SU-DHL-6 (cell line): Measurements from ENCODE around the gene GPATCH2.

ENCODE experiments used
- H2AFZ ChIP-seq: fragments of 200-600 bp; sonication (generic); 2 replicates; pipeline ENCODE4 v1.6.1; 2014; ENCODE audit warnings: low read depth, mild to moderate bottlenecking, moderate library complexity, mixed read lengths, antibody characterized with exemption, low read length; ENCODE audit not compliant: severe bottlenecking
- H3F3A ChIP-seq: fragments of 200-600 bp; shearing (Covaris generic); 2 replicates; pipeline ENCODE4 v1.6.0; 2016; ENCODE audit warnings: antibody characterized with exemption, mild to moderate bottlenecking; ENCODE audit not compliant: insufficient read depth
- H3K27ac ChIP-seq: fragments of 200-600 bp; sonication (generic); 2 replicates; pipeline ENCODE4 v1.5.1; 2016; ENCODE audit warnings: low read depth, mild to moderate bottlenecking, low read length, moderate library complexity, mixed read lengths
- H3K27me3 ChIP-seq: fragments of 200-600 bp; sonication (generic), shearing (Covaris generic); 2 replicates; pipeline ENCODE4 v1.6.0; 2014; ENCODE audit warnings: mild to moderate bottlenecking, low read length
- H3K36me3 ChIP-seq: fragments of 200-600 bp; sonication (generic); 2 replicates; pipeline ENCODE4 v1.6.1; 2014; ENCODE audit warnings: mild to moderate bottlenecking, low read length, mixed read lengths
- H3K4me2 ChIP-seq: fragments of 300-600, 200-600 bp; shearing (Covaris generic), sonication (generic); 2 replicates; pipeline ENCODE4 v1.6.0; 2014; ENCODE audit warnings: low read length, low read depth, mild to moderate bottlenecking; ENCODE audit not compliant: poor library complexity, severe bottlenecking
- H3K4me3 ChIP-seq: fragments of 200-600 bp; sonication (generic); 2 replicates; pipeline ENCODE4 v1.5.1; 2014; ENCODE audit warnings: antibody characterized with exemption, low read length, mild to moderate bottlenecking, mixed read lengths; ENCODE audit not compliant: insufficient read depth, poor library complexity, severe bottlenecking
- H3K79me2 ChIP-seq: fragments of 200-600 bp; sonication (generic); 2 replicates; pipeline ENCODE4 v1.6.1; 2014; ENCODE audit warnings: mild to moderate bottlenecking, low read length, moderate library complexity; ENCODE audit not compliant: insufficient read depth
- H3K9ac ChIP-seq: fragments of 200-600 bp; sonication (generic); 2 replicates; pipeline ENCODE4 v1.7.0; 2014; ENCODE audit warnings: mild to moderate bottlenecking, low read length
- H3K9me2 ChIP-seq: fragments of 200-600 bp; sonication (generic); replicated peaks from 2 replicates; pipeline ENCODE4 v1.6.1; 2014; ENCODE audit warnings: low read length; ENCODE audit not compliant: insufficient read depth
- H3K9me3 ChIP-seq: fragments of 200-600 bp; sonication (generic); 2 replicates; pipeline ENCODE4 v1.6.1; 2014; ENCODE audit warnings: low read length, mixed read lengths; ENCODE audit not compliant: insufficient read depth
- H4K20me1 ChIP-seq: fragments of 200-600 bp; sonication (generic); 2 replicates; pipeline ENCODE4 v1.6.1; 2014; ENCODE audit warnings: low read depth, mild to moderate bottlenecking, antibody characterized with exemption, low read length, moderate library complexity, mixed read lengths
- CTCF ChIP-seq: fragments of 200-600 bp; sonication (generic); IDR thresholded peaks from one replicate; pipeline ENCODE4 v1.5.1; 2017; ENCODE audit warnings: antibody characterized with exemption, mild to moderate bottlenecking, low read length, moderate library complexity; ENCODE audit not compliant: insufficient read depth, poor library complexity, severe bottlenecking
- EZH2phosphoT487 ChIP-seq: fragments of 200-600 bp; sonication (generic), shearing (Covaris generic); conservative IDR thresholded peaks from 2 replicates; pipeline ENCODE4 v1.6.1; 2018; ENCODE audit warnings: mild to moderate bottlenecking, antibody characterized with exemption, low read length, moderate library complexity, mixed read lengths

The GPATCH2 gene

GRCh38 chr1:217462666-217463065 lies 168.2 kb downstream of the GPATCH2 start:
- H3K27ac ChIP-seq = no peak overlapping the region
- no peaks in the 10 kb centered on the region for H4K20me1 ChIP-seq
- no peaks in the 10 kb centered on the region for H3K9me3 ChIP-seq
- H3K27me3 ChIP-seq = no peaks in the 10 kb centered on the region
- no peaks in the 10 kb centered on the region for H3K79me2 ChIP-seq
- H3F3A ChIP-seq = no peaks in the 10 kb centered on the region
- no peak overlapping the region for H3K4me2 ChIP-seq
- no peak for TF ChIP-seq CTCF
- no peak for TF ChIP-seq EZH2phosphoT487
- H2AFZ ChIP-seq = no peak overlapping the region
- no peak overlapping the region for H3K9ac ChIP-seq
- H3K4me3 ChIP-seq = no peak overlapping the region
- no peaks in the 10 kb centered on the region for H3K9me2 ChIP-seq
- no peaks in the 10 kb centered on the region for H3K36me3 ChIP-seq

GRCh38 chr1:217462159-217462558 lies 168.7 kb downstream of the GPATCH2 start:
- H3K27me3 ChIP-seq = no peaks in the 10 kb centered on the region
- H2AFZ ChIP-seq = no peak overlapping the region
- H3K9me3 ChIP-seq = no peaks in the 10 kb centered on the region
- no peaks in the 10 kb centered on the region for H3K9me2 ChIP-seq
- H3K27ac ChIP-seq = no peak overlapping the region
- H4K20me1 ChIP-seq = no peaks in the 10 kb centered on the region
- no peaks in the 10 kb centered on the region for H3F3A ChIP-seq
- no peaks in the 10 kb centered on the region for H3K79me2 ChIP-seq
- no peaks in the 10 kb centered on the region for H3K36me3 ChIP-seq
- TF ChIP-seq EZH2phosphoT487 (no peak), CTCF (no peak)
- H3K4me3 ChIP-seq = no peak overlapping the region
- no peak overlapping the region for H3K4me2 ChIP-seq
- H3K9ac ChIP-seq = no peak overlapping the region

GRCh38 chr1:217457016-217457415 lies 173.9 kb downstream of the GPATCH2 start:
- Histone ChIP-seq H3K27me3 (no peaks in the 10 kb centered on the region), H2AFZ (no peak overlapping the region), H4K20me1 (no peaks in the 10 kb centered on the region), H3K9me2 (no peaks in the 10 kb centered on the region), H3K79me2 (no peaks in the 10 kb centered on the region), H3F3A (no peaks in the 10 kb centered on the region), H3K4me2 (no peak overlapping the region), H3K27ac (no peak overlapping the region), H3K36me3 (no peaks in the 10 kb centered on the region), H3K9me3 (no peaks in the 10 kb centered on the region), H3K4me3 (no peak overlapping the region), H3K9ac (no peak overlapping the region)
- TF ChIP-seq EZH2phosphoT487 (no peak), CTCF (no peak)
